RPMI8226 (cell line): ENCODE data around the gene SUPT16H.
"Not testable (repeated sequence)": the region's sequence is repeated elsewhere in the genome, so short reads cannot be mapped to it uniquely, and the experiment has no call there.

ENCODE experiments used
- DNase-seq: peaks from one replicate; pipeline ENCODE4 v3.0.0-alpha.2; 2015

Gene SUPT16H

GRCh38 chr14:21383848-21384493, at the start of gene SUPT16H:
SUPT16H (minus strand) TSS chr14:21384019; CDS start chr14:21383927, 92 bp downstream.
- DNase-seq = peak; percentile 95

GRCh38 chr14:21431126-21431525, 47.3 kb upstream of the SUPT16H start:
- DNase-seq = no peak

GRCh38 chr14:21428930-21429329, 45.1 kb upstream of the SUPT16H start:
- peak; percentile 90 for DNase-seq

GRCh38 chr14:21426692-21427091, 42.9 kb upstream of the SUPT16H start:
- DNase-seq = no peak

- DNase-seq = no peak
Measured at GRCh38 chr14:21419528-21419927, 35.7 kb upstream of the SUPT16H start.

GRCh38 chr14:21415329-21415728, 31.5 kb upstream of the SUPT16H start:
- DNase-seq = no peak

GRCh38 chr14:21414137-21414631, 30.4 kb upstream of the SUPT16H start:
- DNase-seq = no peak

GRCh38 chr14:21408147-21408546, 24.3 kb upstream of the SUPT16H start:
- no peak for DNase-seq

- no peak for DNase-seq
Measured at GRCh38 chr14:21406213-21406612, 22.4 kb upstream of the SUPT16H start.

- DNase-seq = no peak
Measured at GRCh38 chr14:21405097-21405496, 21.3 kb upstream of the SUPT16H start.

GRCh38 chr14:21399311-21399870, 15.6 kb upstream of the SUPT16H start:
- DNase-seq = no peak

GRCh38 chr14:21398901-21399300, 15.1 kb upstream of the SUPT16H start:
- no peak for DNase-seq

- DNase-seq = no peak
Measured at GRCh38 chr14:21395450-21395849, 11.6 kb upstream of the SUPT16H start.

- DNase-seq = peak; percentile 58
Measured at GRCh38 chr14:21385188-21385904, 1.5 kb upstream of the SUPT16H start.

GRCh38 chr14:21384494-21384851, 654 bp upstream of the SUPT16H start:
- no peak for DNase-seq

- peak; percentile 56 for DNase-seq
Measured at GRCh38 chr14:21382886-21383847, 652 bp downstream of the SUPT16H start.

GRCh38 chr14:21382095-21382494, 1.7 kb downstream of the SUPT16H start:
- DNase-seq = no peak

GRCh38 chr14:21379338-21379737, 4.5 kb downstream of the SUPT16H start:
- DNase-seq = peak; percentile 86

GRCh38 chr14:21373980-21374379, 9.8 kb downstream of the SUPT16H start:
- no peak for DNase-seq

GRCh38 chr14:21372814-21373213, 11.0 kb downstream of the SUPT16H start:
- DNase-seq = not testable (repeated sequence)

GRCh38 chr14:21369949-21370679, 13.7 kb downstream of the SUPT16H start:
- DNase-seq = no peak

GRCh38 chr14:21367582-21368144, 16.2 kb downstream of the SUPT16H start:
- DNase-seq = no peak
